Lung (tissue), 12 donors: Measurements from ENCODE around the gene JPT2. TPM values are rescaled to one million over a fixed set of nuclear protein-coding genes. Genes with fewer than 3 reads are reported as not detected.

Experiments
- ATAC-seq: fragments of 200-7000 bp; cut with Tn5 transposase; one replicate; pipeline ENCODE4 v1.9.1; 2020; ENCODE audit warnings: moderate number of reproducible peaks; ENCODE audit not compliant: insufficient read depth, low FRiP score
- DNase-seq, 3 donors: peaks; one replicate each; pipeline ENCODE4 v3.0.0-alpha.2; 2013 to 2017
- H3K27ac ChIP-seq, 2 donors: one replicate each; pipeline ENCODE4 v1.5.1; 2013; ENCODE audit warnings: mild to moderate bottlenecking in 2 of 2, moderate library complexity in 2 of 2, control low read depth in 1 of 2, inconsistent platforms in 1 of 2, low read depth in 1 of 2, low read length in 1 of 2
- H3K27me3 ChIP-seq, 3 donors: one replicate each; pipeline ENCODE4 v1.5.1; 2013; ENCODE audit warnings: low read length in 2 of 3; ENCODE audit not compliant: control insufficient read depth in 3 of 3, insufficient read depth in 3 of 3
- H3K36me3 ChIP-seq, 4 donors: one replicate each; pipeline ENCODE4 v1.5.1; 2013; ENCODE audit warnings: low read length in 4 of 4, mild to moderate bottlenecking in 1 of 4, moderate library complexity in 1 of 4; ENCODE audit not compliant: control insufficient read depth in 4 of 4, insufficient read depth in 4 of 4
- H3K4me1 ChIP-seq, 5 donors: one replicate each; pipeline ENCODE4 v1.5.1; 2013; ENCODE audit warnings: low read length in 5 of 5, mild to moderate bottlenecking in 2 of 5, moderate library complexity in 1 of 5; ENCODE audit not compliant: control insufficient read depth in 5 of 5, insufficient read depth in 5 of 5
- H3K4me3 ChIP-seq: one replicate; pipeline ENCODE4 v1.5.1; 2013; ENCODE audit warnings: mild to moderate bottlenecking, control low read depth, moderate library complexity
- H3K9ac ChIP-seq, 2 donors: one replicate each; pipeline ENCODE4 v1.5.1; 2013; ENCODE audit warnings: low read length in 2 of 2, control low read depth in 1 of 2; ENCODE audit not compliant: insufficient read depth in 1 of 2
- H3K9me3 ChIP-seq, 4 donors: one replicate each; pipeline ENCODE4 v1.5.1; 2013; ENCODE audit warnings: low read length in 3 of 4, mild to moderate bottlenecking in 1 of 4, moderate library complexity in 1 of 4; ENCODE audit not compliant: control insufficient read depth in 4 of 4, insufficient read depth in 3 of 4
- CTCF ChIP-seq: IDR thresholded peaks from 2 replicates; pipeline ENCODE4 v1.5.1; 2012; ENCODE audit warnings: mild to moderate bottlenecking; ENCODE audit errors: control extremely low read depth, extremely low read depth
- WGBS, 2 donors: extraction: QIAGEN DNeasy Blood & Tissue Kit; methylation state at CpG; one replicate each; pipeline ENCODE4 v1.1.7; 2013; 5-methylcytosine and 5-hydroxymethylcytosine counted together
- polyA plus RNA-seq, 2 donors: library from polyadenylated mRNA; stranded (reverse); fragments of 200-250 nt; gene quantifications; one replicate each; pipeline ENCODE4 v1.2.1, GENCODE V29; 2013
- total RNA-seq, 2 donors: library from RNA; depleted of rRNA in 1 of 2; stranded (reverse); fragments of >200 nt in 1 of 2; gene quantifications; one replicate each; pipeline ENCODE4 v1.2.1, GENCODE V29; 2014 to 2021
- donor health status: control.
- donor health status: control.
- donor health status: Bipolar disorder and iron deficiency.
- donor health status: healthy.
- donor health status: DM: yes; HTN: yes; CAD: no.

Gene JPT2
- total and polyA plus RNA-seq, 4 donors: 28.7 to 71.9 (median 51.6) TPM

- no peak for ATAC-seq
- no peak overlapping the region for H3K4me3 ChIP-seq
- DNase-seq: no peak
- 95 to 98% methylated on average over 30 of the region's 30 CpGs for WGBS, 2 donors
- no peak overlapping the region for H3K9ac ChIP-seq
- peaks cover 3 to 42% (median 13%) of the 10 kb centered on the region in 4 donors for H3K36me3 ChIP-seq
- H3K4me1 ChIP-seq: no peaks in the 10 kb centered on the region
- H3K27ac ChIP-seq: no peak overlapping the region
- H3K9me3 ChIP-seq: peaks cover 0 to 3% (median 0%) of the 10 kb centered on the region in 4 donors
- H3K27me3 ChIP-seq: no peaks in the 10 kb centered on the region
- TF ChIP-seq CTCF: no peak
Observed at GRCh38 chr16:1740781-1741490, 62.9 kb downstream of the JPT2 start.

GRCh38 chr16:1741553-1742165, 63.6 kb downstream of the JPT2 start:
- no peak for ATAC-seq
- no peak overlapping the region for H3K4me3 ChIP-seq
- H3K27ac ChIP-seq: no peak overlapping the region
- no peaks in the 10 kb centered on the region for H3K27me3 ChIP-seq
- no peaks in the 10 kb centered on the region for H3K4me1 ChIP-seq
- H3K36me3 ChIP-seq: peaks cover 3 to 46% (median 12%) of the 10 kb centered on the region in 4 donors
- H3K9me3 ChIP-seq: peaks cover 0 to 2% (median 0%) of the 10 kb centered on the region in 4 donors
- no peak overlapping the region for H3K9ac ChIP-seq
- 96% methylated on average over 17 to 19 of the region's 19 CpGs for WGBS, 2 donors
- no peak for TF ChIP-seq CTCF
- no peak for DNase-seq

DNA sequence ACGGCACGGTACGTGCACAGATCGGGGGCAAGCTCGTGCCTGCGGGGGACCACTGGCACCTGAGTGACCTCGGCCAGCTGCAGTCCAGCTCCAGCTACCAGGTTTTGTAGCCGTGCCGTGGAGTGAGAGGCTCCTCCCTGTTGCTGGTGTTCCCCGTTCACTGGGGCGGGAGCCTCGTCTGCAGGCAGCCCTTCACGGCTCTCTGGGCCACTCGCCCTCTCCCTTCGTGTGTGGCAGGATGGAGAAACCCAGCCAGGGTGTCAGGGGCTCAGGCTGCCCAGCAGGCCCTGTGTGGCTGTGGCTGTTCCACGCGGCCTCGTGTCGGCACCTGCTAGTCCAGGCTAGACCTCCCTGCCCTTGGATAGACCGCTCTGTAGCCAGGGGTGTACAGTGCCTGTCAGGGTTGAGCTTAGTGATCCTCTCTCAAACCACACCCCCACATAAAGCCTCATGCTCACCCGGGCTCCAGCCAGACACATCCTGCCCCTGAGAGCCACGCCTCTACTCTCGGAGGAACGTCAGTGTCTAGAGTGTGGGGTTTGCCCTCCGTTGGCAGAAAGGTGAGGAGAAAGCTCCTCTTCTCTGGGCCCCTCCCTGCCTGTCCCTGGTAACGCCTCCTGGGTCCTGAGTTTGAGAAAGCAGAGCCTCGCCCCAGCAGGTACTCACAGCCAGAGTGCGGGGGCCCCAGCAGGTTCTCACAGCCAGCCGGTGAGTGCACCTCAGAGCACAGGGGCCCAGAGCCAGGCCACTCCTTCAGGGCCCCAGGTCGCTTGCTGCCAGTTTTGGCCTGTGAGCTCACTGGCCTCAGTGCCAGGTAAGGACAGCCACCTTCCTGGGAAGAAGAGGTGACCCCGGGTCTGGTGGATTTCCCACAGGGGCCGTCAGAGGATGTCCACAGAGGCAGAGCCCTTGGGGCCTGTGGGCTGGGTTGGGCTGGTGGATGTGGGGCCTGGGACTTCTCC, 65.6 kb downstream of the JPT2 start:
- WGBS, 2 donors: 92 to 93% methylated on average over 32 of the region's 32 CpGs
- H3K9me3 ChIP-seq: no peaks in the 10 kb centered on the region
- DNase-seq: no peak
- H3K36me3 ChIP-seq: peaks cover 7 to 63% (median 12%) of the 10 kb centered on the region in 4 donors
- no peak overlapping the region for H3K27ac ChIP-seq
- TF ChIP-seq CTCF: no peak
- H3K4me1 ChIP-seq: no peaks in the 10 kb centered on the region
- no peak overlapping the region for H3K4me3 ChIP-seq
- no peak for ATAC-seq
- no peaks in the 10 kb centered on the region for H3K27me3 ChIP-seq
- no peak overlapping the region for H3K9ac ChIP-seq
